GM23248 (cell line): ENCODE results near the gene TMTC1. TPM values are rescaled to one million over a fixed set of nuclear protein-coding genes. Genes with fewer than 3 reads are reported as not detected.

Experiments
- DNase-seq: peaks from one replicate; pipeline ENCODE4 v3.0.0-alpha.2; 2015
- H2AFZ ChIP-seq: fragments of 200-600 bp; sonication (generic); 2 replicates; pipeline ENCODE4 v1.6.1; 2016; ENCODE audit warnings: antibody characterized with exemption
- H3F3A ChIP-seq: fragments of 200-600 bp; sonication (generic); 2 replicates; pipeline ENCODE4 v1.6.1; 2016; ENCODE audit warnings: mild to moderate bottlenecking, antibody characterized with exemption, mixed run types; ENCODE audit not compliant: insufficient read depth
- H3K27ac ChIP-seq: fragments of 200-600 bp; sonication (generic); 2 replicates; pipeline ENCODE4 v1.5.1; 2016; ENCODE audit warnings: mild to moderate bottlenecking
- H3K27me3 ChIP-seq: fragments of 200-600 bp; sonication (generic); replicated peaks from 2 replicates; pipeline ENCODE4 v1.6.1; 2016; ENCODE audit warnings: mild to moderate bottlenecking; ENCODE audit not compliant: insufficient read depth
- H3K36me3 ChIP-seq: fragments of 200-600 bp; sonication (generic); 2 replicates; pipeline ENCODE4 v1.6.1; 2016; ENCODE audit warnings: low read depth, mild to moderate bottlenecking
- H3K4me1 ChIP-seq: fragments of 200-600 bp; sonication (generic); 2 replicates; pipeline ENCODE4 v1.6.1; 2016; ENCODE audit warnings: mild to moderate bottlenecking; ENCODE audit not compliant: insufficient read depth
- H3K4me2 ChIP-seq: fragments of 200-600 bp; sonication (generic); one replicate; pipeline ENCODE4 v1.6.1; 2016; ENCODE audit warnings: mild to moderate bottlenecking; ENCODE audit not compliant: unreplicated experiment
- H3K4me3 ChIP-seq: fragments of 200-600 bp; sonication (generic); 2 replicates; pipeline ENCODE4 v1.5.1; 2016; ENCODE audit warnings: mild to moderate bottlenecking
- H3K79me2 ChIP-seq: fragments of 200-600 bp; sonication (generic); 2 replicates; pipeline ENCODE4 v1.6.1; 2016; ENCODE audit warnings: mild to moderate bottlenecking; ENCODE audit not compliant: insufficient read depth
- H3K9ac ChIP-seq: fragments of 200-600 bp; sonication (generic); 2 replicates; pipeline ENCODE4 v1.6.1; 2016; ENCODE audit warnings: mild to moderate bottlenecking
- H3K9me2 ChIP-seq: fragments of 200-600 bp; sonication (generic); 2 replicates; pipeline ENCODE4 v1.6.1; 2016; ENCODE audit warnings: mixed run types, mild to moderate bottlenecking, moderate library complexity; ENCODE audit not compliant: insufficient read depth
- H3K9me3 ChIP-seq: fragments of 200-600 bp; sonication (generic); one replicate; pipeline ENCODE4 v1.6.1; 2017; ENCODE audit warnings: low read depth
- H4K20me1 ChIP-seq: fragments of 200-600 bp; sonication (generic); 2 replicates; pipeline ENCODE4 v1.6.0; 2016; ENCODE audit not compliant: insufficient read depth
- EZH2 ChIP-seq: fragments of 200-600 bp; sonication (generic); IDR thresholded peaks from 2 replicates; pipeline ENCODE4 v1.6.1; 2018; ENCODE audit warnings: antibody characterized with exemption, mild to moderate bottlenecking; ENCODE audit not compliant: insufficient read depth, poor library complexity, severe bottlenecking
- EZH2phosphoT487 ChIP-seq: fragments of 200-600 bp; sonication (generic); IDR thresholded peaks from 2 replicates; pipeline ENCODE4 v1.6.1; 2018; ENCODE audit warnings: antibody characterized with exemption, moderate library complexity, mild to moderate bottlenecking, low read depth; ENCODE audit not compliant: insufficient read depth
- WGBS, 2 experiments: methylation state at CpG; one replicate each; pipeline ENCODE4 v1.1.6; 2015 to 2017; ENCODE audit warnings: low lambda C conversion rate in 2 of 2, low coverage in 1 of 2; ENCODE audit errors: missing lambda C conversion rate in 2 of 2; 5-methylcytosine and 5-hydroxymethylcytosine counted together
- in situ Hi-C: fragments of 300-500 bp; cut with MboI; formaldehyde crosslinking; loops from 2 replicates; pipeline ENCODE4 v1.15.0; 2020
- polyA plus RNA-seq: library from polyadenylated mRNA; unstranded; fragments of >200 nt; fragmentation: Nextera tagmentation; extraction: Ambion mirVana; gene quantifications from 2 replicates; pipeline ENCODE4 v1.2.1, GENCODE V29; 2016
- total RNA-seq: library from RNA; depleted of rRNA; stranded (reverse); fragments of >200 nt; shearing (Covaris generic); gene quantifications from 2 replicates; pipeline ENCODE4 v1.2.3, GENCODE V29; 2014

The TMTC1 gene
- total and polyA plus RNA-seq, 2 experiments from 2014 or later: 6.8 to 25.3 TPM

- H3K79me2 ChIP-seq: peaks cover 62% of the 10 kb centered on the region
- DNase-seq: peak; percentile 59
- peaks cover 15% of the 10 kb centered on the region for H3K4me1 ChIP-seq
- peaks cover 34% of the 10 kb centered on the region for H3F3A ChIP-seq
- no peaks in the 10 kb centered on the region for H3K27me3 ChIP-seq
- H4K20me1 ChIP-seq: no peaks in the 10 kb centered on the region
- no peaks in the 10 kb centered on the region for H3K9me3 ChIP-seq
- no peak overlapping the region for H3K4me2 ChIP-seq
- H3K36me3 ChIP-seq: no peaks in the 10 kb centered on the region
- no peaks in the 10 kb centered on the region for H3K9me2 ChIP-seq
- no peak overlapping the region for H3K4me3 ChIP-seq
- no peak overlapping the region for H3K27ac ChIP-seq
- no peak overlapping the region for H2AFZ ChIP-seq
- TF ChIP-seq EZH2phosphoT487 (no peak), EZH2 (no peak)
- in situ Hi-C loops: no loop called here
- no peak overlapping the region for H3K9ac ChIP-seq
Observed at GRCh38 chr12:29771786-29772185, 12.0 kb downstream of the TMTC1 start.

- H3F3A ChIP-seq: peaks cover 34% of the 10 kb centered on the region
- H3K4me2 ChIP-seq: no peak overlapping the region
- no peak overlapping the region for H2AFZ ChIP-seq
- no peak for DNase-seq
- H3K4me1 ChIP-seq: peaks cover 15% of the 10 kb centered on the region
- H3K9ac ChIP-seq: no peak overlapping the region
- in situ Hi-C loops: no loop called here
- no peaks in the 10 kb centered on the region for H3K9me3 ChIP-seq
- H3K4me3 ChIP-seq: no peak overlapping the region
- H3K27ac ChIP-seq: no peak overlapping the region
- H4K20me1 ChIP-seq: no peaks in the 10 kb centered on the region
- peaks cover 56% of the 10 kb centered on the region for H3K79me2 ChIP-seq
- H3K9me2 ChIP-seq: no peaks in the 10 kb centered on the region
- no peaks in the 10 kb centered on the region for H3K27me3 ChIP-seq
- WGBS, 2 experiments: 88 to 93% methylated on average over 3 of the region's 3 CpGs
- H3K36me3 ChIP-seq: no peaks in the 10 kb centered on the region
- TF ChIP-seq EZH2: no peak
- no peak for TF ChIP-seq EZH2phosphoT487
Observed at GRCh38 chr12:29771165-29771564, 12.6 kb downstream of the TMTC1 start.

GRCh38 chr12:29769162-29769858 lies 14.4 kb downstream of the TMTC1 start:
- no peak overlapping the region for H3K4me3 ChIP-seq
- no peak for TF ChIP-seq EZH2phosphoT487
- H3K79me2 ChIP-seq: peaks cover 40% of the 10 kb centered on the region
- H3K9me3 ChIP-seq: no peaks in the 10 kb centered on the region
- peak overlapping the region; percentile 33 for H3K27ac ChIP-seq
- no peaks in the 10 kb centered on the region for H3K9me2 ChIP-seq
- peaks cover 15% of the 10 kb centered on the region for H3K4me1 ChIP-seq
- H4K20me1 ChIP-seq: no peaks in the 10 kb centered on the region
- H3K9ac ChIP-seq: no peak overlapping the region
- WGBS, 2 experiments: 64 to 66% methylated on average over 4 of the region's 4 CpGs
- H3F3A ChIP-seq: peaks cover 34% of the 10 kb centered on the region
- H3K36me3 ChIP-seq: no peaks in the 10 kb centered on the region
- H3K4me2 ChIP-seq: peak overlapping the region; percentile 25
- peak; percentile 84 for DNase-seq
- no peak overlapping the region for H2AFZ ChIP-seq
- in situ Hi-C loops: no loop called here
- H3K27me3 ChIP-seq: no peaks in the 10 kb centered on the region

DNA sequence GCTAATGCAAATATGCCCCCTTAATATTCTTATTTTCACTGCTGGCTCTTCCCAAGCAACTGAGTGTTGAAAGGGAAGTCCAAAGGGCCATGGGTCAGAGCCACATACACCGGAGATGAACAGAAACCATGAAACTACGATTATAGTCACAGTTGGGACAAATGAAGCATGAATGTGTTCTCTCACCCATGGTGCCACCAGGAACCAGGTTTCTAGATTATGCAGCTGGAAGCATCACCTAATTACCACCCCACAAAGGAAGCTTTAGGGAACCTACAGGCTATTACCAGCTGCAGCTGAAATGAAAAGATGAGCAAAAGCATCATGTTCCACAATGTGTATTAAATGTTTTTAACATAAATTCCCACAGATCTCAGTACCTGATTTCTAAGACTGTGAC lies 15.4 kb downstream of the TMTC1 start:
- Histone ChIP-seq H3K4me3 (no peak overlapping the region), H3K27ac (peak overlapping the region; percentile 33), H3F3A (peaks cover 34% of the 10 kb centered on the region), H3K4me2 (peak overlapping the region; percentile 25), H2AFZ (no peak overlapping the region), H3K4me1 (peaks cover 15% of the 10 kb centered on the region), H3K9ac (no peak overlapping the region), H3K27me3 (no peaks in the 10 kb centered on the region), H3K9me2 (no peaks in the 10 kb centered on the region), H3K9me3 (no peaks in the 10 kb centered on the region), H3K79me2 (peaks cover 31% of the 10 kb centered on the region), H4K20me1 (no peaks in the 10 kb centered on the region), H3K36me3 (no peaks in the 10 kb centered on the region)
- WGBS, 2 experiments: 72 to 86% methylated on average over 2 of the region's 2 CpGs
- no peak for TF ChIP-seq EZH2
- no peak for TF ChIP-seq EZH2phosphoT487
- in situ Hi-C loops: no loop called here
- no peak for DNase-seq

DNA sequence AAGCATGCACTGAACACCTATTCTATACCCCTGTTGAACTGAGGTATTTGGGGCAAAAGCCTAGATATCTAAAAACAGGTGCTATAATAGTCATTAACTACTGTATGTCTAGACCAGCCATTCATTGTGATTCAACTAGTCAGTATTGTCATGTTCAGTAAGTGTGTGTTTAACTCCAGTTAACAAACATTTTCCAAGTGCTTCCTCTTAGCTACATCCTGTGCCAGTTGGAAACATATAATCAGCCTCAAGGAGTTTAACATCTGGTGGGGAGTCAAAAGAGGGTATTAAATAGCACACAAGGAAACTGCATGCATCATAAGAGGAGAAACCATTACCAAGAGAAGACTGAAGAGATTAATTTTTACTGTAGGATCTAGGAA lies 20.4 kb downstream of the TMTC1 start:
- H3K4me2 ChIP-seq: no peak overlapping the region

More for the DNA sequence above, 20.4 kb downstream of the TMTC1 start:
- in situ Hi-C loops: no loop called here
- Histone ChIP-seq H3K4me3 (no peak overlapping the region), H3K27ac (no peak overlapping the region), H3K9me2 (no peaks in the 10 kb centered on the region), H3K27me3 (no peaks in the 10 kb centered on the region), H3K4me1 (peaks cover 8% of the 10 kb centered on the region), H3F3A (peaks cover 6% of the 10 kb centered on the region), H3K9ac (no peak overlapping the region), H3K9me3 (no peaks in the 10 kb centered on the region), H2AFZ (no peak overlapping the region), H3K36me3 (no peaks in the 10 kb centered on the region), H4K20me1 (no peaks in the 10 kb centered on the region), H3K79me2 (peaks cover 5% of the 10 kb centered on the region; the same call in 1 of the 2 replicates)
- no peak for TF ChIP-seq EZH2
- TF ChIP-seq EZH2phosphoT487: no peak
- DNase-seq: no peak
